Testis (tissue), 2 donors: ENCODE data around the gene PRDM15.

ENCODE experiments used
- POLR2A ChIP-seq: fragments of 450-650 bp; IDR thresholded peaks from one replicate; pipeline ENCODE4 v1.6.1; 2017; ENCODE audit warnings: antibody characterized with exemption, mild to moderate bottlenecking, moderate library complexity
- TF ChIP-seq, protein P1 (sequence below), 3 experiments: fragments of 450-650 bp in 2 of 3; fragments of 200-600 bp in 1 of 3; sonication (generic) in 1 of 3; IDR thresholded peaks; one replicate each; pipeline ENCODE4 v1.5.1; 2016 to 2019; ENCODE audit warnings: antibody characterized with exemption in 3 of 3, mild to moderate bottlenecking in 2 of 3, moderate library complexity in 1 of 3

DNA sequence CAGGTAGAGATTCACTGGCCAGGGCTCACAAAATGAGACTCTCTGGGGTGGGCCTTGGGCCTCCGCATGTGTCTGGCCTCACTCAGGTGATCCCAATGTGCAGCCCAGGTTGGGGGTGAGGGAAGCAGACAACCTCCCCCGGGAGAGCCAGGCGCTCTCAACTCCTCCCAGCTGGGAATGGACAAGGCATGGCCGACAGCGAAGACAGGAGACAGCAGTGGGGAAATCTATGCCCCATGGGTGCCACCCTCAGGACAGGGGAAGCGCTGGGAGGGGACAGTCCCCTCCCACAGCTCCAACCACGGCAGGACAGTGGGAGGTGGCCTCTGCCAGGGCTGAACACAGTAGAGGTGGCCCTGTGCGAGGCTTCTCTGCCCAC lies 47.7 kb downstream of the PRDM15 start:
- no peak for TF ChIP-seq POLR2A
- TF ChIP-seq, protein P1, sequence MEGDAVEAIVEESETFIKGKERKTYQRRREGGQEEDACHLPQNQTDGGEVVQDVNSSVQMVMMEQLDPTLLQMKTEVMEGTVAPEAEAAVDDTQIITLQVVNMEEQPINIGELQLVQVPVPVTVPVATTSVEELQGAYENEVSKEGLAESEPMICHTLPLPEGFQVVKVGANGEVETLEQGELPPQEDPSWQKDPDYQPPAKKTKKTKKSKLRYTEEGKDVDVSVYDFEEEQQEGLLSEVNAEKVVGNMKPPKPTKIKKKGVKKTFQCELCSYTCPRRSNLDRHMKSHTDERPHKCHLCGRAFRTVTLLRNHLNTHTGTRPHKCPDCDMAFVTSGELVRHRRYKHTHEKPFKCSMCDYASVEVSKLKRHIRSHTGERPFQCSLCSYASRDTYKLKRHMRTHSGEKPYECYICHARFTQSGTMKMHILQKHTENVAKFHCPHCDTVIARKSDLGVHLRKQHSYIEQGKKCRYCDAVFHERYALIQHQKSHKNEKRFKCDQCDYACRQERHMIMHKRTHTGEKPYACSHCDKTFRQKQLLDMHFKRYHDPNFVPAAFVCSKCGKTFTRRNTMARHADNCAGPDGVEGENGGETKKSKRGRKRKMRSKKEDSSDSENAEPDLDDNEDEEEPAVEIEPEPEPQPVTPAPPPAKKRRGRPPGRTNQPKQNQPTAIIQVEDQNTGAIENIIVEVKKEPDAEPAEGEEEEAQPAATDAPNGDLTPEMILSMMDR (IDR thresholded peaks at IDR 0.05), result no peak
